HG03457 (cell line): ENCODE results near the gene HES4.
"Not testable (repeated sequence)": the region's sequence is repeated elsewhere in the genome, so short reads cannot be mapped to it uniquely, and the experiment has no call there.

Experiments used
- ATAC-seq: cut with Tn5 transposase; IDR thresholded peaks from one replicate; pipeline ENCODE4 v1.9.1; 2021; ENCODE audit warnings: moderate number of reproducible peaks; ENCODE audit not compliant: unreplicated experiment

Gene HES4

DNA sequence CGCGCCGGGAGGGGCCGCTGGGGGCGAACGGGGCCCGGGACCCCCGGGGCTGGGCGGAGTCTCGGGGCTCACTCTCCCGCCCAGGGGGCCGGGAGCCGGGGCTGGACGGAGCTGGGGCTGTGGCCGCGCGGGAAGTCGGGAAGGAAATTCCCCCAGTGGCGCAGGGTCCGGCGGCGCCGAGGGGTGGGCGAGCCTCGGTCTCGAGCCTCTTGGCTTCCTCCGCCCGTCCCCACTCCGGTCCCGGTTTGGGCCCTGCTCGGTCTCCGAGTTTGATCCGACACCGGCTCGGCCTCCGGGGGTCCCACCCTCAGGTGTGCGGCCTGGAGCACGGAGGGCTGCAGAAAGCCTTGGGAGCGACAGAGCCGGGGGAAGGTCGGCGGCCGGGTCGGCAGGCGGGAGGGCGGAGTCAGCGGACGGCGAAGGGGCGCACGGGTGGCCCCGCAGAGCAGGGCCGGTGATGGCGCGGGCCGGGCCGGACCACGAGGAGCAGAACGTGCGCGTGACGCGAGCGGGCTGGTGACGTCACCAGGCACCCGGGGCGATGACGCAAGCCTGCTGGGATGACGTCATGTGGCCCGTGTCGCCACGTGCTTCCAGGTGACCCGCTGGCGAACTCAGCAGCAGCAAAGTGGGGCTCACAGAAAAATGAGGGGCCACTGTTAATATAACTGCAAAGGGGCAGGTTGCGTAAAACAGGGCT lies 610 bp upstream of the HES4 start:
- no peak for ATAC-seq

- ATAC-seq: no peak
These were observed 737 bp downstream of the HES4 start for GRCh38 chr1:998995-999724.

DNA sequence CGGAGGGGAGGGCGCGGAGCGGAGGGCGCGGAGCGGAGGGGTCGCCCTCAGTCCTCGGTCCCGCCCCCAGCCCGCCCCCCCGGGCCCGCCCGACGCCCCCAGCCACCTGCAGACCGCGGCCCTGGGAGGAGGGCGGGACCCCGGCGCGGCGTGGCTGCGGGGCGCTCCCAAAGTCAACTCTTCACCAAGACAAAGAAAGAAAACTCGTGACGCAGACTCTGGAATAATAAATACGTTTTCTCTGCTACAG lies 1.2 kb downstream of the HES4 start:
- no peak for ATAC-seq

DNA sequence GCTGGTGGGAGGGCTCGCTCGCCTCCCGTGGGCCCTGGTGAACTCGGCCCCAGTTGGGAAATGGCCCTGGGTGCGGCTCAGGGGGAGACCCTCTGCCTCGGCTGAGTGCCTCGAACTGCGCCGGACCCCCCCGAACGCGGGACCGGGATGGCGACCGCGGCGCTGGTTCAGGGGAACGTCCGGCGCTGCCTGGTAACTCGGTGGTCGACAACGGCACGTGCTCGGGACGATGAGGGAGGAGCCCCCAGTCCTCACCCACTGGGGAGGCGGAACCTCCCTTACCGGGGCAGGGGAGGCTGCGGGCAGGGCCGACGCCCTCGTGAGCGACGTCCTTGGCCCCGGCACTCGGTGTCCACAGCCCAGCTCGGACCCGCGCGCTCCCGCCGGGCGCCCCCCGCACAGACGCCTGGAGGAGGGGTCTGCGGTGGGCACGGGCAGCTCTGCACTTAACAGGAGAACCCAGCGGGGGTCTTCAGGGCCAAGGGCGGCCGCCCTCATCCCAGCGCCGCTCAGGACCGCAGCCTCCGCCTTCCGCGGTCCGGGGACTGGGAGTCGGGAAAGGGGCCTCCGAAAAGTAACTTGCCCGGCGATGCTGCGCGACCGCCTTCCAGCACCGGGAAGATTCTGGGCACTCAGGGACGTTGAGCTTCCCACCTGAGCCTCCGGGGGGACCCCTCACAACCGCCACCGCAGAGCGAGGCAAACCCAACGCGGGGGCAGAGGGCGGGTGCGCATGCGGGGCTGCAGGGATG lies 1.7 kb downstream of the HES4 start:
- ATAC-seq: no peak

GRCh38 chr1:997713-997992 lies 2.2 kb downstream of the HES4 start:
- ATAC-seq: no peak

- ATAC-seq: no peak
These were observed 2.8 kb downstream of the HES4 start for GRCh38 chr1:996851-997712.

GRCh38 chr1:995665-996633 lies 3.9 kb downstream of the HES4 start:
- no peak for ATAC-seq

DNA sequence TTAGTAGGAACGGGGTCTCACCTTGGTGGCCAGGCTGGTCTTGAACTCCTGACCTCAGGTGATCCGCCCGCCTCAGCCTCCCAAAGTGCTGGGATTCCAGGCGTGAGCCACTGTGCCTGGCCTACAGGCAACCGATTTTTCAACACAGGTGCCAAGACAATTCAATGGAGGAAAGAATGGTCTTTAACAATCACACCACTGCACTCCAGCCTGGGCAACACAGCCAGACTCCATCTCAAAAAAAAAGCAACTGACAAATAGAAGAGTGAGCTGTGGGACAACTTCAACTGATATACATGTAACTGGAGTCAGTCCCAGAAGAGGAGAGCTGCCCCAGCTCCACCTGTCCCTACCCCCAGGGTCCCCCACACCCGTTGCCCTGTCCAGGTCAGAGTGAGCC lies 5.4 kb downstream of the HES4 start:
- not testable (repeated sequence) for ATAC-seq

DNA sequence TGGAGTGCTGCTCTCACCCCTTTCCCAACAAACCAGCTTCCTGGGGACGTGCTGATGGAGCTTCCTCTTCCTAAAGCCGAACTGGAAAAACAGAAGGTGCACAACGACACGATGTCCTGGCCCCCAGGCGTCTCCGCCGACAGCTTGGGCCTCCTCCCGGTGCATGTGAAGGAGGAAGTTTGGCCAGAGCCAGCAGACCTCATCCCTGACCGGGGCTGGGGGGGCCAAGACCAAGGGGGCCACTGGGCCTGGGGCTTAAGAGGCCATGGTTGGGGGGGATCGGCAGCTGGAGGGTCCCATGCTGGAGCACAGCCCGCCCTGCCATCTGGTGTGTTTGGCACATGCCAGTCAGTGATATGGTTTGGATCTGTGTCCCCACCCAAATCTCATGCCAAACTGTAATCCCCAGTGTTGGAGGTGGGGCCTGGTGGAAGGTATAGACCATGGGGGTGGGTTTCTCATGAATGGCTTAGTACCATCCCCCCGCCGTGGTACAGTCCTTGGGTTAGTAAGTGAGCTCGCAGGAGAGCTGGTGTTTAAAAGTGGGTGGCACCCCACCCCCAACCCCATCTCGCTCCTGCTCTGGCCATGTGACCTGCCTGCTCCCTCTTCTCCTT lies 6.4 kb downstream of the HES4 start:
- ATAC-seq: no peak

DNA sequence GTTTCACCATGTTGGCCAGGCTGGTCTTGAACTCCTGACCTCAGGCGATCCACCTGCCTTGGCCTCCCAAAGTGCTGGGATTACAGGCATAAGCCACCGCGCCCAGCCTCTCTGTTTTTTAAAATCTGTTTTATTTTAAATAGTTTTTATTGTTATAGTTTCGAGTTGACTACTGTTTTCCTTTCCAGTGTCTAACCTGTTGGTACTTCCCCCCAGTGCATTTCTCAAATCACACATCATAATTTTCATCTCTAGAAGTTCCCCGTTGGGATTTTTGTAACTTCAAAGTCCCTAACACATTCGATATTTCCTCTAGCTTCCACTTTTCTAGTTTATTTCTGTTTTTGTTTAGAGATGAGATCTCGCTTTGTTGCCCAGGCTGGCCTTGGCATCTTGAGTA lies 7.5 kb downstream of the HES4 start:
- no peak for ATAC-seq

DNA sequence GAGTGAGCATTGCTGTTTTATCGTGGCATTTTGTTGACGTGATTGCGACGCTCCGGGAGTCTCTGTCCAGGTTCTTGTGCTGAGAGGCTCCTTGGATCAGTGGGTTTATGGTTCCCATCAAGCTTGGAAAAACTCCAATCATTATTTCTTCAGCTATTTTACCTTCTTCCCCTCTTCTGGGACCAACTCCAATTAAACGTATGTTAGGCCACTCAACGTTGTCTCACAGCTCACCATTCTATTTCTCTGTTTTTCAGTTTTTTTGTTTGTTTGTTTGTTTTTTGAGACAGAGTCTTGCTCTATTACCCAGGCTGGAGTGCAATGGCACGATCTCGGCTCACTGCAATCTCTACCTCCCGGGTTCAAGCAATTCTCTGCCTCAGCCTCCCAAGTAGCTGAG lies 8.0 kb downstream of the HES4 start:
- no peak for ATAC-seq

- ATAC-seq: not testable (repeated sequence)
These were observed 8.6 kb downstream of the HES4 start for GRCh38 chr1:991275-991674.

DNA sequence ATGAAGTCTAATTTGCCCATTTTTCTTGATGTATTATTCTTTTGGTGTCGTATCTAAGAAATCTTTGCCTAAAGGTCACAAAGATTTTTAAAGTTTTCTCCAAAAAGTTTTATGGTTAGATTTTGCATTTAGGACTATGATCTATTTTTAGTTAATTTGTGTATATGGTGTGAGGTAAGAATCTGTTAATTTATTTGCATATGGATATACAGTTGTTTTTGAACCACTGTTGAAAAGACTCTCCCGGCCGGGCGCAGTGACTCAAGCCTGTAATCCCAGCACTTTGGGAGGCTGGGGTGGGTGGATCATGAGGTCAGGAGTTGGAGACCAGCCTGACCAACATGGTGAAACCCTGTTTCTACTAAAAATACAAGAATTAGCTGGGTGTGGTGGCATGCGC lies 11.8 kb downstream of the HES4 start:
- not testable (repeated sequence) for ATAC-seq

DNA sequence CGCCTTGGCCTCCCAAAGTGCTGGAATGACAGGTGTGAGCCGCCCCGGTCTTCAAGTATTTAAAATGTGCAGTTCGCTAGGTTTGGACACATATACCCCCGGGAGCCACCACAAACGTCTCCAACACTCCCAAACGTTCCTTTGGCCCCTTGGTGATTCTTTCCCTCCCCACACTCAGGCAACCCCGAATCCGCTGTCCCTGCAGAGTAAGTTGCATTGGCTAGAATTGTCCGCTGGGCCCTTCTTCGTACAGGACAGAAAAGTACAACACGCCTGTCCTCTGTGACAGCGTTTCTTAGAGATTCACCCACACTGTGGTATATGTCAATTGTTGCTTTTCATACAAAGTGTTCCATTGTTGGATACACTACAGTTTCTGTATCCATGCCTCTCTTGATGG lies 14.8 kb downstream of the HES4 start:
- no peak for ATAC-seq

DNA sequence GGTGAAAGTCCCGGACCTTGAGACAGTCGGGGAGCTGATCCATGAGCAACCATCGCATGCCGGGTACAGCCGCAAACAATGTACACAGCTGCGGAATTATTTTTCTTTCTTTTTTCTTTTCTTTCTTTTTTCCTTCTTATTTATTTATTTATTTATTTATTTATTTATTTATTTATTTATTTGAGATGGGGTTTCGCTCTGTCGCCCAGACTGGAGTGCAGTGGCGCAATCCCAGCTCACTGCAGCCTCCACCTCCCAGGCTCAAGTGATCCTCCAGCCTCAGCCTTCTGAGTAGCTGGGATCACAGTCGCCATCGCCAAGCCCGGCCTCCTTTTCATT lies 15.5 kb downstream of the HES4 start:
- ATAC-seq: no peak

- no peak for ATAC-seq
These were observed 16.0 kb downstream of the HES4 start for GRCh38 chr1:983798-984475.

DNA sequence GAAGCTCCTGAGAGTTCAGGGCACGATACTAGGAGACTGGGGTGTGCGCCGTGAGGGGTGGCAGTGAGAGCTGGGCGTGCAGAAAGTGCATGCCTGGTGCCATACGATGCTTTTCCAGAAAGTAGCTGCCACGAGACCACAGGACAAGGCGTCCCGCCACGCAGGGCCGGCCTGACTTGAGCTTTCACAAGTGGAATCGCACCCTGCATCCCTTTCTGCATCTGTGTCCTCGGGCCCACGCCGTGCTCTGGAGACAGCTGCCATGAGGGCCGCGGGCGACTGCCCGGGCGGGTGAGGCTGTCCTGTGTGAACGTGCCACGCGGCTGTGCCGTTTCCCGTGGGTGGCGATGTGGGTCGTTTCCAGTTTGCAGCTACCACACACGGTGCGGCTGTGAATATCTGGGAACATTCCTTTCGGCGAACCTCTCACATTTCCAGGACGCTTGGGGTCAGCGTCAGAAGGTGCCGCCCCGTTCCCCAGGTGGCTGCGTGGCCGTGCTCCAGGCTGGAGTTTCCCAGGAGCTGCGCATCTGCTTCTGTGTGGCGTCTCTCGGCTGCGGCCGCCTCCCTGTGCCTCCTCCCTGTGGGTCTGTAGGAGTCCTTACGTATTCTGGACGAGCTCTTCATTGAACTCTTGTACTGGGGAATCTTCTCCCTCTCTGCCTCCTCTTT lies 17.0 kb downstream of the HES4 start:
- no peak for ATAC-seq

GRCh38 chr1:981955-982558 lies 17.8 kb downstream of the HES4 start, which contains the start of gene PERM1:
PERM1 (minus strand) TSS chr1:982093; CDS start chr1:981029, 1,064 bp downstream.
- ATAC-seq: no peak
